H1 (cell line): ENCODE data around the gene CCL22. TPM values are rescaled to one million over a fixed set of nuclear protein-coding genes. Genes with fewer than 3 reads are reported as not detected.

Experiments
- RNF2 ChIP-seq: fragments of 200-900, 300-1000 bp; sonication (generic); IDR thresholded peaks from 2 replicates; pipeline ENCODE4 v1.7.1; 2016; ENCODE audit warnings: borderline replicate concordance, low read depth, mild to moderate bottlenecking, antibody characterized with exemption, low read length; ENCODE audit not compliant: poor library complexity, severe bottlenecking; ENCODE audit errors: missing control alignments
- ZNF274 ChIP-seq: IDR thresholded peaks from 2 replicates; pipeline ENCODE4 v1.7.0; 2012; ENCODE audit warnings: low read length, borderline replicate concordance; ENCODE audit errors: extremely low read depth
- polyA plus RNA-seq, 7 experiments: library from polyadenylated mRNA; depleted of rRNA in 3 of 7; stranded (reverse) in 5 of 7; unstranded in 2 of 7; fragments of >200 nt in 5 of 7; fragments of 200-250 nt in 2 of 7; gene quantifications; 1 replicate in 5 of 7; 2 replicates in 1 of 7; 4 replicates in 1 of 7; pipeline versions ENCODE4 v1.2.1 to v1.2.3, GENCODE V29; 2011 to 2013; ENCODE audit warnings: missing spikeins in 2 of 7, mixed read lengths in 2 of 7
- total RNA-seq: library from RNA; stranded (reverse); fragmentation: NEBNext Ultra II Directional; extraction: Animal tissue kit (Norgen Biotek cat#: 25700); gene quantifications from 2 replicates; pipeline ENCODE4 v1.2.1, GENCODE V29; 2021

Gene CCL22
- total and polyA plus RNA-seq, 2 of the 8 experiments (the other 6 are each of a cell fraction or from before 2014, with no cell fraction given): not detected

DNA sequence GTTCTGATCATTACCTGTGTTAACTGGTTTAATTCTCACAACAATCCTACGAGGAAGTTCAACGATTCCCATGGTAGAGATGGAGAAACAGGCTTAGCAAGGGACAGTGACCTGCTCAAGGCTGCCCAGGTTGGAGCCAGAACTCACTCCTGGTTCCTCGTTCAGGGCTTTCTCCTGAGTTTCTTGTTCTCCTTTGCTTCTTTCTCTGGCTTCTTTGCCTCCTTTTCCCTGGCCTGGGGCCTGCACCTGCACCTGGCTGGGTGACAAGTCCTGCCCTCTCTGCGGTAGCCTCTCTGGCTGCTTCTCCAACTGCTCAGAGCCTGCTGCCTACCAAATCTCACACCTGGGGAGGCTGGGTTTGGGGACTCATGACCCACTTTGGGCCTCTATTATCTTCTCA, 2.8 kb downstream of the CCL22 start (continued):
- TF ChIP-seq RNF2 (no peak), ZNF274 (no peak)
